ENCODE data around the gene COL1A1.

DNA sequence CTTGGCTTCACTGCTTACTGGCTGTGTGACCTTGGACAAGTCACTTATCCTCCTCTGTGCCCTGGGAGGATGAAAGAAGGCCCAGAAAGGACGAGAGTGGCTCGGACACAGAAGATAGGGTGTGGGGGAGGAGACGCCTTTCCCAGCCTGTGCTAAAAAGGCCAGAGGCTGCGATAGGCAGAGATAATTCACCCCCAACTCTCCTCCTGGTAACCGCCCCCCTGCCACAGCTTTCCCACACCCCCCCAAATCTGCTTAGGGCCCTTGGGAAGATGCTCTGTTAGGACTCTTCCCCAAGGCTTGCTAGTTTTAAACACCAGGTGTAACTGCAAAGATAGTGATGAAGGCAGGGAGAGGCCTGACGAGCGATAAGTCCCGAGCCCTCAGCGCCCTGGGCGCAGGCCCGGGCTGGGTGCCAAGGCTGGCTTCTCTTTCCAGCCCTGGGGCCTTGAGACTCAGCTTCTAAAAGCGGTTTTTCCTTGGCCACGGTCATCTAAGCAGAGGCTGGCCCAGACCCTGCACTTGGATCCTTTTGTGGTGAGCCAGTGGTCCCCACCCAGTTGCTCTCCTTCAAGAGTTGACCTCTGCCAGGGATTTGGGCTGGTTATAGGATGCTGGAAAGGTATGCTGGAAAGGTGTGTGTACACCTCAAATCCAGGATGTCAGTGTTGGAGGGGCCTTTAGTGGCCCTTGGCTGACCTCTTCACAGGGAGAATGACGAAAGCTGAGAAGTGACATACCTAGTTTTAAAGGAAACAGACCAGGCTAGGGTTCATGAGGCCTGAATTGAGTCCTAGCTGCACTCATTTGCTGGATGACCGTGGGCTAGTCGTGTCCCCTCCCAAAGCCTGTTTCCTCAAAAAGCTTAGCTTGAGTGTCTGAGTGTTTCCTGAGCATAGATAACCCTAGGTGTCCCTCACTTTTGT, 47.5 kb downstream of the COL1A1 start:
- TF ChIP-seq, protein P1, sequence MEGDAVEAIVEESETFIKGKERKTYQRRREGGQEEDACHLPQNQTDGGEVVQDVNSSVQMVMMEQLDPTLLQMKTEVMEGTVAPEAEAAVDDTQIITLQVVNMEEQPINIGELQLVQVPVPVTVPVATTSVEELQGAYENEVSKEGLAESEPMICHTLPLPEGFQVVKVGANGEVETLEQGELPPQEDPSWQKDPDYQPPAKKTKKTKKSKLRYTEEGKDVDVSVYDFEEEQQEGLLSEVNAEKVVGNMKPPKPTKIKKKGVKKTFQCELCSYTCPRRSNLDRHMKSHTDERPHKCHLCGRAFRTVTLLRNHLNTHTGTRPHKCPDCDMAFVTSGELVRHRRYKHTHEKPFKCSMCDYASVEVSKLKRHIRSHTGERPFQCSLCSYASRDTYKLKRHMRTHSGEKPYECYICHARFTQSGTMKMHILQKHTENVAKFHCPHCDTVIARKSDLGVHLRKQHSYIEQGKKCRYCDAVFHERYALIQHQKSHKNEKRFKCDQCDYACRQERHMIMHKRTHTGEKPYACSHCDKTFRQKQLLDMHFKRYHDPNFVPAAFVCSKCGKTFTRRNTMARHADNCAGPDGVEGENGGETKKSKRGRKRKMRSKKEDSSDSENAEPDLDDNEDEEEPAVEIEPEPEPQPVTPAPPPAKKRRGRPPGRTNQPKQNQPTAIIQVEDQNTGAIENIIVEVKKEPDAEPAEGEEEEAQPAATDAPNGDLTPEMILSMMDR (conservative IDR thresholded peaks at IDR 0.05), result no peak
- no peak for TF ChIP-seq EZH2 (IDR thresholded peaks at IDR 0.05; ENCODE audit: low read depth)
